T-helper 2 cell treated with Interferon-gamma antibody and Interleukin-4, amounts not matched to agents 5 μg/mL and 100 μg/mL, for 36 hours (primary cell): ENCODE measurements around the gene MAML2.

Experiments used
- DNase-seq: peaks from one replicate; pipeline ENCODE4 v3.0.0; 2021; ENCODE audit warnings: low spot score
- H3K27ac Mint-ChIP-seq: one replicate; pipeline ENCODE4 v1.8.0; 2021; ENCODE audit warnings: mild to moderate bottlenecking, mixed read lengths
- H3K27me3 Mint-ChIP-seq: one replicate; pipeline ENCODE4 v1.8.0; 2021; ENCODE audit warnings: low read depth, mixed read lengths
- H3K36me3 Mint-ChIP-seq: one replicate; pipeline ENCODE4 v1.8.0; 2021; ENCODE audit warnings: low read depth, mixed read lengths
- H3K4me1 Mint-ChIP-seq: one replicate; pipeline ENCODE4 v1.8.0; 2021; ENCODE audit warnings: low read depth, mixed read lengths
- H3K4me3 Mint-ChIP-seq: one replicate; pipeline ENCODE4 v1.8.0; 2022; ENCODE audit warnings: mild to moderate bottlenecking, moderate library complexity, mixed read lengths
- H3K9me3 Mint-ChIP-seq: one replicate; pipeline ENCODE4 v1.8.0; 2021; ENCODE audit warnings: mixed read lengths

The MAML2 gene

GRCh38 chr11:96180341-96180740 is 162.7 kb downstream of the MAML2 start:
- Mint-ChIP-seq H3K36me3 (peaks cover 4% of the 10 kb centered on the region), H3K27me3 (no peaks in the 10 kb centered on the region), H3K9me3 (no peaks in the 10 kb centered on the region), H3K4me1 (peaks cover 12% of the 10 kb centered on the region), H3K4me3 (no peak overlapping the region), H3K27ac (no peak overlapping the region)
- no peak for DNase-seq

GRCh38 chr11:96179905-96180304 is 163.1 kb downstream of the MAML2 start:
- no peak overlapping the region for H3K27ac Mint-ChIP-seq
- no peaks in the 10 kb centered on the region for H3K9me3 Mint-ChIP-seq
- no peak overlapping the region for H3K4me3 Mint-ChIP-seq
- H3K27me3 Mint-ChIP-seq, result no peaks in the 10 kb centered on the region
- DNase-seq, result no peak
- H3K4me1 Mint-ChIP-seq, result peaks cover 12% of the 10 kb centered on the region
- H3K36me3 Mint-ChIP-seq, result peaks cover 4% of the 10 kb centered on the region

- no peaks in the 10 kb centered on the region for H3K9me3 Mint-ChIP-seq
- no peak overlapping the region for H3K27ac Mint-ChIP-seq
- H3K4me1 Mint-ChIP-seq, result peaks cover 13% of the 10 kb centered on the region
- no peak for DNase-seq
- H3K36me3 Mint-ChIP-seq, result peaks cover 5% of the 10 kb centered on the region
- H3K27me3 Mint-ChIP-seq, result no peaks in the 10 kb centered on the region
- no peak overlapping the region for H3K4me3 Mint-ChIP-seq
These were observed 164.1 kb downstream of the MAML2 start for GRCh38 chr11:96178887-96179279.

GRCh38 chr11:96178049-96178886 is 164.7 kb downstream of the MAML2 start:
- Mint-ChIP-seq H3K27ac (no peak overlapping the region), H3K9me3 (peaks cover 6% of the 10 kb centered on the region), H3K4me3 (no peak overlapping the region), H3K27me3 (no peaks in the 10 kb centered on the region), H3K4me1 (peaks cover 18% of the 10 kb centered on the region), H3K36me3 (peaks cover 11% of the 10 kb centered on the region)
- no peak for DNase-seq

- Mint-ChIP-seq H3K27me3 (no peaks in the 10 kb centered on the region), H3K4me1 (peaks cover 24% of the 10 kb centered on the region), H3K9me3 (peaks cover 7% of the 10 kb centered on the region), H3K4me3 (no peak overlapping the region), H3K27ac (no peak overlapping the region), H3K36me3 (peaks cover 16% of the 10 kb centered on the region)
- DNase-seq, result no peak
These were observed 165.8 kb downstream of the MAML2 start for GRCh38 chr11:96177146-96177545.

GRCh38 chr11:96173906-96174305 is 169.1 kb downstream of the MAML2 start:
- no peak for DNase-seq
- Mint-ChIP-seq H3K4me1 (peaks cover 28% of the 10 kb centered on the region), H3K9me3 (peaks cover 7% of the 10 kb centered on the region), H3K27ac (peak overlapping the region; percentile 32), H3K27me3 (no peaks in the 10 kb centered on the region), H3K4me3 (no peak overlapping the region), H3K36me3 (peaks cover 18% of the 10 kb centered on the region)

DNA sequence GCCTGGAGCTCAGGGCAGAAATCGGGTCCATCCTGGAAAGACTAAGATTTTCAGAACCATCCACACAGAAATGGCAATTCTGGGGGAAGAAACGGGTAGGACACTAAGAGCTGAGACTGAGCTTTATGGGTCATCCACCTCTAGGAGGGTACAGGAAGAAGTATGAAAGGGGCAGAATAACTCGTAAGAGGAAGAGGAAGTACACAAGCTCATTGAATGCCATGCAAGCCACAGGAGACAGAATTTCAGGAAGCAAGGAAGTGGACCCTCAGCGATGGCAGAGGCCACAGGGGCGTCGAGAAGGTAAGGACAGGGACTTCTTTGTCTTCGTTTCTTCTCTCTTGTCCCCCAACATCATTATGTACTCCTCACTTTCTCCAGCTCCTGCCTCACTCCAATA is 169.6 kb downstream of the MAML2 start:
- no peak overlapping the region for H3K4me3 Mint-ChIP-seq

DNA sequence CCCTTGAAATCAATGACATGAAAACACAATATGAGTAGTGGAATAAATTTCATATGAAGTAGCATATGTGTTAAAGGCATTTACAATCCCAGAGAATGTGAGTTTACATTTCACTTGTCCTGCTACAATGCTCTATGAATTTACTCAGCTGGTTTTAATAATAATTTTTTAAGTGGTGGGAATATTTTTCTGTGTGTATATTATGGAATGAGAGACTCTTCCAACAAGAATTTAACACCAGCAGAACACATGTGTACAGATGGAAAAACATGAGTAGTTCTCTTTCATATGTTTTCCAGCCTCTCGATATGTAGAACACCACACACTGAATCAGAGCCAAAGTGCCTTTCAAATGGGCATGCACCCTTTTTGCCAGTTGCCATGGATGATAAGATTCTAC is 170.4 kb downstream of the MAML2 start:
- H3K36me3 Mint-ChIP-seq, result peaks cover 15% of the 10 kb centered on the region
- H3K9me3 Mint-ChIP-seq, result peaks cover 7% of the 10 kb centered on the region
- no peak for DNase-seq
- H3K4me1 Mint-ChIP-seq, result peaks cover 27% of the 10 kb centered on the region
- H3K27ac Mint-ChIP-seq, result peak overlapping the region; percentile 42
- H3K27me3 Mint-ChIP-seq, result no peaks in the 10 kb centered on the region
- no peak overlapping the region for H3K4me3 Mint-ChIP-seq

More for the DNA sequence above, 169.6 kb downstream of the MAML2 start:
- H3K27ac Mint-ChIP-seq, result peak overlapping the region; percentile 42
- H3K4me1 Mint-ChIP-seq, result peaks cover 30% of the 10 kb centered on the region
- DNase-seq, result no peak
- peaks cover 18% of the 10 kb centered on the region for H3K36me3 Mint-ChIP-seq
- peaks cover 7% of the 10 kb centered on the region for H3K9me3 Mint-ChIP-seq
- H3K27me3 Mint-ChIP-seq, result no peaks in the 10 kb centered on the region

GRCh38 chr11:96169250-96169649 is 173.7 kb downstream of the MAML2 start:
- Mint-ChIP-seq H3K4me1 (peaks cover 42% of the 10 kb centered on the region), H3K27me3 (no peaks in the 10 kb centered on the region), H3K36me3 (peaks cover 16% of the 10 kb centered on the region), H3K4me3 (no peak overlapping the region), H3K27ac (no peak overlapping the region), H3K9me3 (peaks cover 7% of the 10 kb centered on the region)
- DNase-seq, result no peak

DNA sequence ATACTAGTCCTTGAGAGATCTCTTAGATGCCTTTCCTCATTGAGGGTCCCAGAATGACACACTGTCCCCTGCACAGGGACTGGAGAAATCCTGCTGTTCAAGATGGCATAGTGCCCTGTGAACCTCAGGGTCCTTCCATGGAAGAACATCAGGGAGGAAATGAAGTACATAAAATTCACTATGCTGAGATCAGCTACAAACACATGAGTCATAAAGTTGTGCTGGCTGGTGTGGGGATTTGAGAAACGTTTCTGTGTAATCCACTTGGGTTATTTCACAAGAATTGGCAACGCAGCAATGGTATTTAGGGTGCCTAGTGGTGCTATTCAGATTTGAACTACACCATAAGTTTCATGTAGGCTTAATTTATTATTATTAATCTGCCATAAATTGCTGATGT is 174.4 kb downstream of the MAML2 start:
- Mint-ChIP-seq H3K27ac (no peak overlapping the region), H3K36me3 (peaks cover 12% of the 10 kb centered on the region), H3K4me3 (no peak overlapping the region), H3K27me3 (no peaks in the 10 kb centered on the region), H3K9me3 (peaks cover 5% of the 10 kb centered on the region), H3K4me1 (peaks cover 38% of the 10 kb centered on the region)
- no peak for DNase-seq

DNA sequence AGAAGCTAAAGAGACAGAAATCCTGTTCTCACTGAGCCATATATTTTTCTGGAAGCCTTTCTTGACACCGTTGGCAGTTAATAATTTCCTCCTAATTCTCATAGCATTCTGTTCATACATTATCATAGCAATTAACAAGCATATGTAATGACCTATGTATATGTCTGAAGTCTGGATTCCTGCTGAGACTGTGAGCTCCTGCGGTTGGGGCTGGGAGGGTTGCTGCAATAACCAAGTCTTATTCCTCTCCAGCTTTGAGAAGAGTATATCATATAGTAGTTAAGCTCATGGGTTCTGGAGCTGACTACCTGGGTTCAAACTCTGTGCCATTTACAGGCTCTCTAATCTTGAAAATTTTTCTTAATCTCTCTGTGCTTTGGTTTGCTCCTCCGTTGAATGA is 175.2 kb downstream of the MAML2 start:
- peaks cover 5% of the 10 kb centered on the region for H3K36me3 Mint-ChIP-seq
- H3K4me3 Mint-ChIP-seq, result no peak overlapping the region
- DNase-seq, result no peak
- peaks cover 29% of the 10 kb centered on the region for H3K4me1 Mint-ChIP-seq
- H3K27me3 Mint-ChIP-seq, result no peaks in the 10 kb centered on the region
- H3K9me3 Mint-ChIP-seq, result no peaks in the 10 kb centered on the region
- no peak overlapping the region for H3K27ac Mint-ChIP-seq

DNA sequence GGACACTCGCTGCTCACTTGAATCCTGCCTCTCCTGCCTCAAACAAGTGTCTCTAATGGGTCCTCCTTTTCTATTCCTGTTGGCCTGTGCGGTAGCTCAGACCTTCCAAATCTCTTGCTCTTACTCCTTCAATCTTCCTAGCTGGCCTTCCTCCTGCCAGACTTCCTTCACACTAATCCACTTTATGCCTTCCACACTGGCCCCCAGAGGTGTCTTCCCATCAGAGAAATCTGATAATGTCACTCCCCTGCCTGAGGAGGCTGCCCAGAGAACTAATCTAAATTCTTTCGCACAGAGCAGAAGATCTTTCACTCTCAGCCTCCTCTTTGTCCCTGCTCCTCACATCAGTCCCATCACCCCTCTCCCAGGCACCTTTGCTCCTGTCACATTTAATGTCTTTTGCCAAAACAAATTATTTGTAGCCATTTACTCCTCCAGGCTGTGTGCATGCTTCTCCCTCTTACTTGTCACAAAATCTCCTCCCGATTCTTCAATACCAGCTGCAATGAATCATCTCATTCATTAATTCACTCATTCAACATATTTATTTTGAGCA is 175.7 kb downstream of the MAML2 start:
- H3K36me3 Mint-ChIP-seq, result peaks cover 4% of the 10 kb centered on the region
- no peak overlapping the region for H3K27ac Mint-ChIP-seq
- H3K27me3 Mint-ChIP-seq, result no peaks in the 10 kb centered on the region
- peaks cover 28% of the 10 kb centered on the region for H3K4me1 Mint-ChIP-seq
- H3K4me3 Mint-ChIP-seq, result no peak overlapping the region
- DNase-seq, result no peak
- no peaks in the 10 kb centered on the region for H3K9me3 Mint-ChIP-seq

DNA sequence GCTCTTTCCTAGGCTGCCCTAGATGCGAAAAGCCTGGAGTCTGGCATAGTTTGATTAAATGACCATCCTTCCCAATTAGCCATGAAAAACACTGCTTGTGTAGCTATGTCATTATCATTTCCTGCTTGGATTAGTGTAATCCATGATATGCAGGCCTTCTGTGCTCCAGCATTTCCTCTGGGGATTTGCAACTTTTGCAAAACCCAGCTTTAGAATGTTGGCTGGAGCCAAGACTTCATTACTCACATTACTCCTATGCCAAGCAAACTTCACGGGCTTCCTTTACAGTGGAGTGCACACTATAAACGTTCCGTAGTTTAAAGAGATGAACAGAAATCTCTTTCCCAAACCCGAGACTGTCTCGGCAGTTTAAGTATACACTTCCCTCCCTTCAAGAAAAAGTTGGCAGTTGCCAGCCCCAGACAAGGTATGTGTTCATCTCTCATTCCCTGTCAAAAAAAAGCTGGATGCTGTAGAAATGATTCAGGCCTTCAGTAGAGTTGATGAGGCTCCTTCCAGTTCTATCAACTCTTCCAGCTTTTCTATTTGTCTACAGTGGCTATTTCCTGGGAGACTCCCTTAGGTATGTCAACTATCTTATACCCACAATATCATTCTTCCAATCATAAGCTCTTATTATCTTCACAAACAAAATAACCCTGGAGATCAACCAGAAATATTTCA is 180.0 kb downstream of the MAML2 start:
- no peak overlapping the region for H3K4me3 Mint-ChIP-seq
- peaks cover 2% of the 10 kb centered on the region for H3K36me3 Mint-ChIP-seq
- H3K27ac Mint-ChIP-seq, result no peak overlapping the region
- peaks cover 24% of the 10 kb centered on the region for H3K4me1 Mint-ChIP-seq
- H3K27me3 Mint-ChIP-seq, result no peaks in the 10 kb centered on the region
- DNase-seq, result no peak
- H3K9me3 Mint-ChIP-seq, result no peaks in the 10 kb centered on the region

GRCh38 chr11:96161307-96162089 is 181.5 kb downstream of the MAML2 start:
- H3K4me1 Mint-ChIP-seq, result peaks cover 28% of the 10 kb centered on the region
- DNase-seq, result no peak

More at GRCh38 chr11:96161307-96162089, 181.5 kb downstream of the MAML2 start:
- Mint-ChIP-seq H3K36me3 (peaks cover 2% of the 10 kb centered on the region), H3K9me3 (no peaks in the 10 kb centered on the region), H3K27me3 (no peaks in the 10 kb centered on the region), H3K27ac (no peak overlapping the region), H3K4me3 (no peak overlapping the region)
